Cardiac septum (tissue), 1 donor: ENCODE results near the gene LEFTY1. TPM values are rescaled to one million over a fixed set of nuclear protein-coding genes. Genes with fewer than 3 reads are reported as not detected.
A peak's percentile ranks its signal among the peaks of the same experiment; 100 is the strongest.

Experiments used
- DNase-seq: peaks from one replicate; pipeline ENCODE4 v3.0.0-alpha.2; 2020; ENCODE audit warnings: low spot score
- intact Hi-C: fragments of 100-400 bp; cut with DNase I; formaldehyde crosslinking; loops from one replicate; pipeline ENCODE4 v1.14.0; 2022
- total RNA-seq: library from RNA; stranded (reverse); fragmentation: NEBNext Ultra II Directional; extraction: Animal tissue kit (Norgen Biotek cat#: 25700); gene quantifications from one replicate; pipeline ENCODE4 v1.2.1, GENCODE V29; 2021
- donor health status: DM: no; HTN: no; CAD: no.

LEFTY1 gene
- total RNA-seq, 1 donor from 2014 or later, result not detected

DNA sequence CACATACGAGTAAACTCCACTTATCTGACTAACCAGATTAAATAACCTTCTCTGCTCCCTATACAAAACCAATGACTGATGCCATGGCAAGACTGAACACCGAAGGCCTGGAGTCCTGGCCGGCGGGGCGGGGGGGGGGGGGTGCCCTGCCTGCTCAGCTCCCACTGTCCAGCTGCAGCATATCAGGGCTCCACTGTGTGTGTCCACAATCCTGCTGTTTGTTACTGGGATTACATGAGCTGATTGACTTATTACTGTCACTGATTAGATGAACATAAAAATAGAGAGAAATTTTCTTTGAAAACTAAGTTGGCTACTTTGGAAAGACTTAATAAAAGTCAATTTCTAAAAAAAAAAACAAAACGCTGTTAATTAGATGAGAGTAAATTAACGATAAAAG, 31.7 kb downstream of the LEFTY1 start:
- intact Hi-C loops, result no loop called here
- no peak for DNase-seq

DNA sequence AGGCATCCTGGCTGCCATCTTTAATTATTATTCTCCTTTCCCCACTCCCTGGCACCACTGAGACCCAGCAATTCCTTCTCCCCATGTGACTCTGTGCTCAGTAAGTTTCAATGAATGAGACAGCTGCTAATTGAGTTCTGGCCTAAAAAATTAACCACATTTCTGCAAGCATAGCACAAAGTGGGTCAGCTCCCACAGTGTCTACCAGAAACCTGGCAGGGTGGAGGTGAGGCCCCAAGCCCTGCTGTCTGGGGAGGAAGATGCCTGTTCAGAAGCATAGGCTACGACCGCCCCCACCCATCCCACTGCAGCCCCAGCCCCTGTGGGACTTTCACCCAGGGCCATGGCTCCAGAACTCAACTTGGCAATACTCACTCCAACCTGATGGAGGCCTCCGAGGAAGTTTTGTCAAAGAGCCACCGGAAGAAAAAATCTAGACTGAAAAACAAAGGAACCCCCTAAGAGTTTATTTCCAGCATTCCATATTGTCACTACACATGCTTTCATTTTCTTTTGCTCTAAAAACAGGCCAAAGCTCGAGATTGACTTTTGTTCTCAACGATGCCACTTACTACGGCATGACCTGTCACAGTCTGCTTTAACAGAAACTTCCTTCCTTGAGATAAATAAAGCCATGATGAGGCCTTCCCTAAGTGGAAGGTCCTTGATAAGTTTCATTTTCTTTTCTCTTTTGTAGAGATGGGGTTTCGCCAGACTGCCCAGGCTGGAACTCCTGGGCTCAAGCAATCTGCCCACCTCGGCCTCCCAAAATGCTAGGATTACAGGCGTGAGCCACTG, 33.2 kb downstream of the LEFTY1 start:
- no peak for DNase-seq
- intact Hi-C loops, result no loop called here

DNA sequence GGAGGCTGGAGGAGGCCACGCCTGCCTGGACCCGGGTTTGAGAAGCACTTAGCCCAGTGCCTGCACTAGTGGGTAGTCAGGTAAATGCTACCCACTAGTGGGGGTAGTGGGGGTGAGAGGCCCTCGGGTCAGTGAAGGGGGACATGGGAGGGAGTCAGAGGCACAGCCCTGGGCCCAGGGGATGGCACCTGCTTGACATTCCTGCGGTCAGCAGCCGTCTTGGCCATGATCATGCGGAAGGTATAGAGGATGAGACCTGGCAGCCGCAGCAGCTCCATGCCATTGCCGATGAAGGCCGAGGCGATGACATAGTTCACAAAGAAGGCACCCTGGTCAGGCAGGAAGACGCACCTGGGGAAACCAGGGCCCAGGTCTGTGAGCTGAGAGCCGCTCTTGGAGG, 35.5 kb downstream of the LEFTY1 start:
- intact Hi-C loops, result no loop called here
- no peak for DNase-seq

DNA sequence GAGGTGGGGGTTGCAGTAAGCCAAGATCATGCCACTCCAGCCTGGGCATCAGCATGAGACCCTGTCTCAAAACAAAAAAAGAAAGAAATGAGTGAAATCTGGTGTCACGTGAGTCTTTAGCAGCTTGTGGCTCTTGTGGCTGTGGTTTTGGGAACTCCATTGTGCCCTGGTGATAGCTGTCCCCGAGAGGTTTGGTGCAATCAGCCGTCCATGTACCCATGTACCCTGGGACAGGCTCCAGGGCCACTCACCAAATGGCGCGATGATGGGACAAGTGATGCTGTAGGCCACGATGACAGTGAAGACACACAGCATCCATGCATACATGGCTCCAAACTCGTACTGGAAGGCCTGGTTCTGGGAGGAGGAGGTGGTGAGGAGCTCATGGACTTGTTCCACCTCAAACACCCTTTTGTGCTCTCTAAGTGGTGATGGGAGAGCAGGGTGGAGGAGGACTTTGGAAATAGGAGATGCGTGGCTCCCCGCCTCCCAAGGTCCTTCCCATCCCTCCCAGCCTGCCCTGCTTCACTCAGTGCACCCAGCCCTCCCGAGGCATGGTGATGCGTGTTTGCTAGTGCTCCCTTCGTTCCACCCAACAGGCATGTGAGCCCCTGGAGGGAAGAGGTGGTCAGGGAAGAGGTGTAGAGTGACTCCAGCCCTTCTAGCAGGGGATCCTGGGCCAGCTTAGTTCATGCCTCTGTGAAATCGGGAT, 36.4 kb downstream of the LEFTY1 start:
- intact Hi-C loops, result no loop called here
- DNase-seq, result no peak

DNA sequence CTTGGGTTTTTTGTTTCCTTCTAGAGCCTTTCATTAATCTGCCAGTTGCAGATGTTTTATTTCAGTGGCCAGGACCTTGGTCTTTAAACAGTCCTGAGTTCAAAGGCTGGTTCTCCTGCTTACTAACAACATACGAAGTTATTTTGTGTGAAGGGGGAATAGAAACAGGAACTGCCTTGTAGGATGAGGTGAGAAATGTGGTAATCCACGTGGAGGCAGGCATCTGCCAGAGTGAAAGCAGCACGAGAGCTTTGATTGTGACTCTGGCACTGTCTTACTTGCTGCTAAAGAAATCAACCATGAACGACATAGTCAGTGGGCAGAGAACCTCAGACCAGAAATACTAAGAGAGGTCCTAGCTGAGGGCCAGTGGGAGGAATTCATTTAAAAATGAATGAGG, 37.1 kb downstream of the LEFTY1 start:
- intact Hi-C loops, result no loop called here
- DNase-seq, result no peak

DNA sequence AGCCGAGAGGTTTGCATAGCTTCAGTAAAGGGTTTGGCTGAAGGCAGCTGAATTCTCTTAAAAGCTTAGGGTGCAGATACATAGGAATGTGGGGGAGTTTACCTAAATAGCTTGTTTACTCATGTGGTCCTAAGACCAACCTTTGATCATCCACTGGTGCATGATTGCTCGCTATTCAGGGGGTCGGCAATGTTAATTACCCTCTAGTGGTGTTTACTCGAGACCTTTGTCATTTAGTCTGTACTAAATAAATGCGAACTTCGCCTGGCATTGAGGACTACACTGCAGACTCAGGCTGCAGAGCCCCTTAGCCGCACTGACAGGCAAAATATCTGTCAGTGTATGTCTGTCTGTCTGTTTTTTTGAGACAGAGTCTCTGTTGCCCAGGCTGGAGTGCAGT, 38.6 kb downstream of the LEFTY1 start:
- intact Hi-C loops, result no loop called here
- DNase-seq, result no peak

DNA sequence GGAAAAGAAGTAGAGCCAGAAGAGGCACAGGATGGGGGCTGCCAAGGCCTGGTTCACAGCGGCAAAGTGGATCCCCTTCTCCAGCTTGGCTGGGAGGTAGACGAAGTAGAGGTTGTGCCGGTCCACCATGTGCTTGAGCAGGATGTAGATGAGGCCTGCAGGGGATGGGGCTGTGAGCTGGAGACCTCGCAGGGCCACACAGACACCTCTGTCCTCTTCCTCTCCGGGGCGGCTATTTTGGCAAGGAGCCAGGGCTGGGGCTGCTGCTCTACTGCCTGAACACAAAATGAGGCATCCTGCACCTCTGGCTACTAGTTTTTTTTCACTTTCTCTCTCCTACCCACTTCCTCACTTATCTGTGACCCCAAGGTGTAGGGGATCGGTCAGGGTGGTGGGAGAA, 39.0 kb downstream of the LEFTY1 start:
- DNase-seq, result no peak
- intact Hi-C loops, result no loop called here

DNA sequence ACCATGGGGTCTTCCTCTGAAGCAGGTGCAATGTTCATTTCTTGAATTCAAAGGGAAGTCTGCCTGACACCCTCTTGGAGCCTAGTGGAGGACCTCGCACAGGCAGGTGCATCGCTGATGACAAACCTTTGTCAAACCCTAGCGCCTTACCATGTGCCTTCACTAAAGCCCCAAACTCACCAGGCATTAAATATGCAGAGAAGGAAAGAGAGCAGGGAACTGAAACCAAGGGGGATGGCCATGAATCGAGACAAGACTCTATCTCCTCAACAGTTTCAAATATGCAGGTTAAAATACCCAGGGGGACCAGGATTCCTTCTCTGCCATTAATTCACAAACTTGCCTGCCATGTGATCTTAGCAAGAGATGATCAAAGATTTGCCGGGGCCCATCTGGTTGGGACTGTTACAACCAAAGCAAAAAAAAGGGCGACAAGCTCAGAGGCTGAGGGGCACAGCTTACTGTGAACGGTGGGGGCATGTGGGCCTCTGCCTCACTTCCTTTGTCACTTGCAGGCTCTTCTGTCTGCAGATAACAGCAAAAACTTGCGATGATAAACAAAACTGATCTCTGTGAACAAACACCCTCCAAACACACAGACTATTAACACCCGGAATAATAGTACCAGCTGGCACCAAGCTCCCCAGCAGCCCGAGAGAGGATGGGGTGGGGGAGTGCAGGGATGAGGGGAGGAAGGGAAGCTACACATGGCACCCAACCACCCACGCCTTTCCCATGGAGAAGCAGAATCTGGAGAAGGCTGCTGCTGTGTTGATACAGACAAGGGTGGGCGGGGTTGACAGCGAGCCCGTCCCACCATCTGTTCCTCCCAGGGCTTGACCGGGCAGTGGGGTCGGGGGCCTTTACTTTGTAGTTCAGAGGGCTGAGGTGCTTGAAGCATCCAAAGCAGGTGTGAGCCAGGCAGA, 40.7 kb downstream of the LEFTY1 start:
- no peak for DNase-seq
- intact Hi-C loops, result no loop called here

DNA sequence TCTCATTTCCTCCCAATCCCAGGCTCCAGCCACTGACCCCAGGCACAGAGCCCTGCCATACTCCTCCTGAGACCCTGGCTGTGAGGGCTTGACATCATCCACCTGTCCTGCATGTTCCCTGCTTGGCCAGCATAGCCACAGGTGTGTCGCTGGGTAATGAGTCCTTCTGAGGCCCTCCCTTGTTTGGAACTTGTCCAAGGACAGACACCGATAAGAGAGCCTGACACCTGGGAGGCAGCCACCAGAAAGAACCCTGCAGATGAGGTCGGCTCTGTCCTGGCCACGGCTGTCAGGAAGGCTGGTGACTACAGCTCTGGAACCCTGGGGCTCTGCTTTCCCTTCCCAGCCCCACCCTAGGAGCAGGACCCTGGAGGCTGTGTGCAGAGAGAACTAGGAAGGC, 41.3 kb downstream of the LEFTY1 start:
- intact Hi-C loops, result loop anchor here (2.0 kb wide), 1 partner anchor 373 kb away; no protein-coding TSS in a partner anchor
- DNase-seq, result no peak

DNA sequence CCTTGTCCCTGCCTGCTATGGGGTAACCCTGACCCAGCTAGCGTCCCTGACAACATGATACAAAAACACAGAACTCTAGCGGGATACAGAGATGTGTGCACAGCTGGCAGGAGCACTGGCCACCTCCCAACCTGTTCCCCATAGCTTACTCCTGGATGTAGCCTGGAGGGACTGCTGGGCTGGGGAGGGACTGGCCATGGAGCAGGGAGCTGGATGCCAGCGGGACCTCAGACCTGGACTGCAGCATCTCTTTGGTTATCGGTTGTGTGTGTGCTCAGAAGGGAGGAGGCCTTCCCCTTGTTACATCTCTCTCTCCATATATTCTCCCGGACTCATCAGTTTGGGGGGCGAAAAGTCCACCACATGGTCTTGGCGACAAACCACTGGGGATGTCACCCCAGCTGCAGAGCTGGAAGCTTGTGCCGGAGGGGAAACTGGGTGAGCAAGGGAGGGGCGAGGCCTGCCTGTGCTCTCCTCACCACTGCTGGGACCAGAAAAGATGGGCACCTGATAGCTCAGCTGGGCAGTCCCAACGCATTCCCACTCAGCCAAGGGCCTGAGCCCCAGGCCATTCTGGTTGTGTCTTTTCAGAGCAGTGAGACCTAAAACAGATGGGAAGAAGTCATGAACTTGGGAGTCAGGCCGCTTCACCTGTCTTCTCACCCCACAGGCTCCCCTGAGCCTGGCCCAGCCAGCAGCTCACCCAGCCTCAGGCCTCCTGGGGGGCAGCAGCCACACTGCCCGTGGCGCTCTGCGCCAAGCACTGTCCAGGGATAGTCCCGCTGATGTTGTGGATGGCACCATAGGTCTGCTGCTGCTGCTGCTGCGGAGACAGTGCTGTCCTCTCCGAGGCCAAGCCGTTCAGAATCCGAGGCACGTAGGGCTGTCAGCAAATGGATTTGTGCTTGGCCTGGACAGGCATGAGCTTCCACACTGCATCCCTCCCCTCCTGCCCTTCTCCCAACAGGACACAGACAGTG, 42.3 kb downstream of the LEFTY1 start:
- DNase-seq, result no peak
- intact Hi-C loops, result loop anchor here (2.0 kb wide), 1 partner anchor 372 kb away; no protein-coding TSS in a partner anchor

DNA sequence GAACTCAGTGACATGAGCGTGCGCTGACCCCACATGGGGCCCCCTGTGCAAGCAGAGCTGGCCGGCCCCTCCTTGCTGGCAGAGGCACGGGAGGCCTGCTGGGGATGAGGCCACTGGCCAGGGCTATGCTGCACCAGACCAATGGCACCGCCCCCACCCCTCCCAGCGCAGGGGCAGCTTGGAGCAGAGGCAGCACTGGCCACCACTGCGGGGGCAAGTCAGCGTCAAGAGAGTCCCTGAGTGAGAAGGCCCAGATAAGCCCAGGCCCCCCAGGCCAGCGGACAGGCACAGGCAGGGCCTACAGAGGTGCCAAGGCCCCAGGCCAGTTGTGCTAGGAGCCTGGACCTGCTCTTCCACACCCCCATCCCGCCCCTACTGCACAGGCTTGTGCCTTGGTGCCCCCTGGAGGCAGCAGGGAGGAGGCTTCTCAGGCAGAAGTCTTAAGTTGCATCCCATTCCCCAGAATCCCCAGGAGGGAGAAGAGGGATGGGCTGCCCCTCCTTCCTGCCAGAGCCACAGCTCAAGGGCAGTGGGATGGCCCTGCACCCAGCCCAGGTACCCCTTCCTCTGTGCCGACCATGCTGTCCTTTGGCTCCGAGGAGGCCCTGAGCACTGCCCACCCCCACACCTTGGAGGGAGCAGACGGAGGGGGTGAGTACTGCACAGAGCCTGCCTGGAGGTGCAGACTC, 43.2 kb downstream of the LEFTY1 start:
- peak; percentile 84 for DNase-seq
- intact Hi-C loops, result loop anchor here (2.0 kb wide), 2 partner anchors 67 to 371 kb away; no protein-coding TSS in a partner anchor

DNA sequence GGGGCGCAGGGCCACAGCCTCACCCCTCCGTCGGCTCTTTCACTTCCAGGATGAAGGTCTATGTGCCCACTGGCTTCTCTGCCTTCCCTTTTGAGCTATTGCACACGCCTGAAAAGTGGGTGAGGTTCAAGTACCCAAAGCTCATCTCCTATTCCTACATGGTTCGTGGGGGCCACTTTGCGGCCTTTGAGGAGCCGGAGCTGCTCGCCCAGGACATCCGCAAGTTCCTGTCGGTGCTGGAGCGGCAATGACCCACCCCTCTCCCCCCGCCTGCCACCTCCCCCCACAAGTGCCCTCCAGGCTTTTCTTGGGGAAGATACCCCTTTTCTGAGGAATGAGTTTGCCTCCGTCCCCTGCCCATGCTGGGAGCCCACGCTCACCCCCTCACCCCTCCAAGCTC, 43.8 kb downstream of the LEFTY1 start:
- no peak for DNase-seq
- intact Hi-C loops, result loop anchor here (2.0 kb wide), 1 partner anchor 66 kb away; no protein-coding TSS in a partner anchor

DNA sequence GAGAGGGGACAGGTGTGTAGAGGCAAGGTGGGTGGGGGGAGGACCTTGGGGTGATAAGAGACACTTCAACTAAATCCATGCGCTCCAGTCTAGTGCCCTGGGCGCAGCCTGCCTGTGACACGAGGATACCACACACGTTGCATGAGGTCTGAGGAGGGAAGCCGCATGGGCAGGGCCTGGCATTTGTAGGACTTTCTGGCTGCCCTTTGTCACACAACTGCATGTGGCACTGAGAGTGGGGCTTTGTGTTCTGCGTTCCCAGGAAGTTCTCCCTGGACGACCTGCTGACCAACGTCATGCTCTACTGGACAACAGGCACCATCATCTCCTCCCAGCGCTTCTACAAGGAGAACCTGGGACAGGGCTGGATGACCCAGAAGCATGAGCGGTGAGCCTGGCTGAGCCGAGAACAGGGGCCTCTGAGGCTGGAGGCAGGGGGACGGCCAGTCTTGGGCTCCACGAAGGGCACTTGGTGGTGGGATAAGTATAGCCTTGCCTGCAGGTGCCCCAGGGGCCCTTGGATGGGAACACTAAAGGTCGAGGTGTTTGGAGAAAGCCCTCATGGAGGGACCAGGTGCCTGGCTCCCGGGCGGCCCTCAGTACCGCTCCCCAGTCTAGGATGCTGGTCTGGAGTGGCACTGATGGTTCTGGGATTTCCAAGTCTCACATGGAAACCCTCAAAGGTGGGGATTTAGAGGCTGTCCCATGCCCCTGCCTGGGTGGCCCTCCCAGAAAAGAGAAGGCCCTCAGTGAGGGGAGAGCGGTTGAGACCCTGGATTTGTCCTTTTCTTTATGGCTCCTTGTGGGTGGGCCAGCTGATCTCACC, 44.5 kb downstream of the LEFTY1 start:
- intact Hi-C loops, result loop anchor here (2.0 kb wide), 1 partner anchor 66 kb away; no protein-coding TSS in a partner anchor
- no peak for DNase-seq

DNA sequence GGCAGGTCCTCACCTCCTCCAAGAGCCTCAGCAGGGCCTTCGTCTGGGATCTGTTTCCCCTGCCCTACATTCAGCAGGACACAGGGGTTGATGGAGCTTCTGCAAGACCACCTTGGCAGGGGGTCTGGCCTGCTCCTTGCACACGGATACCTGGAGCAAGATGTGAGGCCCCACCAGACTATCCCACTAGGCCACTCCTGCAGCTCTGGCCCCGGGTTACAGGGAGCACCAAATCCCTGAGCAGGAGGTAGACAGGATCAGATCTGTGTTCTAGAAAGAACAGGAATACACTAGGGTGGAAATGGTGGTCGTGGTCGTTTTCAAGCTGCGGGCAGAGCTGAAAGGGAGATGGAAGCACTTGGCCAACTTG, 45.5 kb downstream of the LEFTY1 start:
- intact Hi-C loops, result no loop called here

DNA sequence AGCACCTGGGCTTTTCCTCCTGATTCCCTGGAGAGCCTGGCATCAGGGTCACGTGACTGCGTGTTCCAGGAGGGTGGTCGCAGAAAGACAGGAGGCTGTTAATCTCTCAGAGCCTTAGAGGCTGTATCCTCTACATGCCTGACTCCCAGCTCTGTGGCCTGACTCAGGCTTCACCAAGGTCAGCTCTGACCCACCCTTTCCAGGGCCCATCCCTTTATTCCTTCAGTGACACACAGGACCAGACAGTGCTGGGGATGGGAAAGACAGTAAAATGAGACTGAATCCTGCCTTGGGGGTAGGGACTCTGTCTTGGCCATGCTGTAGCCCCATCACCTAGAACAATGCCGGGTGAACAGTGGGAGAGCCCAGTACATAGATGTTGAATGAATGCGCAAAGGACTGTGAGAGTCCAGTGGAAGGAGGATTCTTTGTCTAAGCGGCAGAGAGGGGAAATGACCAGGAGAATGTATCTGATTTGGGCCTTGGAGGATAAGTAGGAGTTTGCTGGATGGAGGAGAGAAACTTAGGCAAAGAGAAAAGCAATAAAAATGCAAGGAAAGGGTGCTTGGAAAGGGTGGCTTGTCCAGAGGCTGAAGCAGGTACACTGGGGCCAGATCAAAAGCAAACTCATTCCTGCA, 46.0 kb downstream of the LEFTY1 start:
- no peak for DNase-seq

More for the DNA sequence above, 45.5 kb downstream of the LEFTY1 start:
- DNase-seq, result no peak

DNA sequence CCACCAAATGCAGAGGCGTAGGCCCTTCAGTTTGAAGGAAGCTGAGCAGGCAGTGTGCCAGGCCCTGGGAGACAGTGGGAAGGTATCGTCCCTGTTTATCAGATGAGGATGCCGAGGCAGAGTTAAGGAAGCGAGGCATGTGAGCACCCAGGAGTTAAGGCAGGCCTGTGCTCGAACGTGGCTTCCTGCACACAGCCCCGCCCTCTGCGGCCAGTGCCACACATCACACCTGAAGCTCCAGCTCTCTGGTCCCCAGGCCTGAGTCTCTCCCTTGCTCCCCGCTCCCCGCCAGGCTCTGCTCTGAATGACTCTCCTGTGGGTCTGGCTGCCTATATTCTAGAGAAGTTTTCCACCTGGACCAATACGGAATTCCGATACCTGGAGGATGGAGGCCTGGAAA, 46.9 kb downstream of the LEFTY1 start:
- no peak for DNase-seq
- intact Hi-C loops, result no loop called here

More for the DNA sequence above, 46.0 kb downstream of the LEFTY1 start:
- intact Hi-C loops, result no loop called here

DNA sequence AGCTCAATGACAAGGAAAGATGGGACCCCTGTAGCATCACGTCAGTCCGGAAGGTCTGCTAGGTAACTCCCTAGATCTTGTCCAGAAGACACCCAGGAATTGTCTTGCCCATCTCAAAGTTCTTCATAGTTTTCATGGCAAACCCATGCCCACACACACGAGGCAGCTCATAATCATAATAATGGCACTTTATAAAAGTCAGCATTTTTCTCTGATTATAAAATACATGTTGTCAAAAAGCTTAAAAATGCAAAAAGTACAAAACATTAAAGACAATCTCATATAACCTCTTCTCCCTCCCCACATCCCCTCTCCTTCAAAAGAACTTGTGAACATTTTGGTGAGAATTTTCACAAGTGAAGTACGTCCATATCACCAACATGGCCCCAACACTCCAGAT, 48.2 kb downstream of the LEFTY1 start:
- no peak for DNase-seq
- intact Hi-C loops, result no loop called here
